ENCODE results near the gene VEZT. TPM values are rescaled to one million over a fixed set of nuclear protein-coding genes. Genes with fewer than 3 reads are reported as not detected.
A peak's percentile ranks its signal among the peaks of the same experiment; 100 is the strongest.

VEZT gene
- polyA plus RNA-seq = 10 to 100 TPM; 11.3 to 49.7 (median 18.1) TPM
- long read RNA-seq, donor 1, full-length matches to known transcripts = 6 of 73 reads
- long read RNA-seq, donor 1, partial matches to known transcripts = 67 of 73 reads
- long read RNA-seq, donor 1, other reads (novel, unspliced or antisense) = 0 of 73 reads
- long read RNA-seq, donor 2, full-length matches to known transcripts = 1 of 1 reads
- long read RNA-seq, donor 2, partial matches to known transcripts = 0 of 1 reads
- long read RNA-seq, donor 2, other reads (novel, unspliced or antisense) = 0 of 1 reads
- long read RNA-seq, donor 3, partial matches to known transcripts = 11 of 15 reads
- long read RNA-seq, donor 3, other reads (novel, unspliced or antisense) = 0 of 15 reads
- long read RNA-seq, donor 4, partial matches to known transcripts = 0 of 1 reads
- long read RNA-seq, donor 4, other reads (novel, unspliced or antisense) = 0 of 1 reads
- long read RNA-seq, donor 5, partial matches to known transcripts = 6 of 6 reads
- long read RNA-seq, donor 5, other reads (novel, unspliced or antisense) = 0 of 6 reads
- long read RNA-seq, donor 6, full-length matches to known transcripts = 3 of 31 reads
- long read RNA-seq, donor 6, partial matches to known transcripts = 28 of 31 reads
- long read RNA-seq, donor 6, other reads (novel, unspliced or antisense) = 0 of 31 reads
- long read RNA-seq, donor 7 = 0 reads
- long read RNA-seq, donor 8 = 0 reads
- long read RNA-seq, donor 9 = 0 reads
- long read RNA-seq, donor 10, full-length matches to known transcripts = 4 of 17 reads
- long read RNA-seq, donor 10, partial matches to known transcripts = 13 of 17 reads
- long read RNA-seq, donor 10, other reads (novel, unspliced or antisense) = 0 of 17 reads

- Histone ChIP-seq H3K4me1 (ENCODE audit: control insufficient read depth in 3 of 3, insufficient read depth in 2 of 3, low read depth in 1 of 3, low read length in 2 of 3) (peaks cover 0 to 9% (median 2%) of the 10 kb centered on the region in 3 donors), H3K27ac (ENCODE audit: low read depth in 1 of 3, low read length in 2 of 3) (peak within 1 kb of the TSS; percentile 88 to 97 (median 92)), H3K9me3 (ENCODE audit: control insufficient read depth in 2 of 2, insufficient read depth in 1 of 2, low read depth in 1 of 2, low read length in 1 of 2) (no peaks in the 10 kb centered on the region), H3K36me3 (ENCODE audit: control insufficient read depth in 3 of 3, insufficient read depth in 2 of 3, low read depth in 1 of 3, low read length in 3 of 3) (peaks cover 0 to 3% (median 0%) of the 10 kb centered on the region in 3 donors), H3K4me3 (ENCODE audit: low read depth in 1 of 3, low read length in 3 of 3) (peak within 1 kb of the TSS; percentile 88 to 95 (median 94)), H3K27me3 (ENCODE audit: control insufficient read depth in 3 of 3, insufficient read depth in 3 of 3, low read length in 3 of 3) (no peaks in the 10 kb centered on the region)
- DNase-seq (peak; percentile 99), FAIRE-seq (peak; percentile 79)
- 0% methylated on average over 70 to 75 of the region's 75 CpGs for WGBS, 3 donors
Measured at GRCh38 chr12:95217377-95218149, at the start of gene VEZT, which contains the start of gene FGD6. VEZT (plus strand) TSS chr12:95217807; CDS start chr12:95217851, 44 bp downstream. FGD6 (minus strand) TSS chr12:95217467; CDS start chr12:95217240, 227 bp downstream.

GRCh38 chr12:95168746-95169145, 48.9 kb upstream of the VEZT start:
- DNase-seq = no peak
- Histone ChIP-seq H3K27ac (ENCODE audit: low read depth in 1 of 3, low read length in 2 of 3) (peak overlapping the region in 1 of 3 donors; percentile 57), H3K4me1 (ENCODE audit: control insufficient read depth in 3 of 3, insufficient read depth in 2 of 3, low read depth in 1 of 3, low read length in 2 of 3) (peaks cover 0 to 20% (median 7%) of the 10 kb centered on the region in 3 donors), H3K27me3 (ENCODE audit: control insufficient read depth in 3 of 3, insufficient read depth in 3 of 3, low read length in 3 of 3) (no peaks in the 10 kb centered on the region), H3K9me3 (ENCODE audit: control insufficient read depth in 2 of 2, insufficient read depth in 1 of 2, low read depth in 1 of 2, low read length in 1 of 2) (no peaks in the 10 kb centered on the region), H3K4me3 (ENCODE audit: low read depth in 1 of 3, low read length in 3 of 3) (no peak overlapping the region), H3K36me3 (ENCODE audit: control insufficient read depth in 3 of 3, insufficient read depth in 2 of 3, low read depth in 1 of 3, low read length in 3 of 3) (peaks cover 0 to 22% (median 0%) of the 10 kb centered on the region in 3 donors)
- WGBS, 3 donors = 63 to 78% (median 65%) methylated on average over 2 of the region's 2 CpGs
- no peak for FAIRE-seq

GRCh38 chr12:95169368-95169767, 48.2 kb upstream of the VEZT start:
- FAIRE-seq (no peak), DNase-seq (peak; percentile 77 to 78)
- no peaks in the 10 kb centered on the region for H3K27me3 ChIP-seq (ENCODE audit: control insufficient read depth in 3 of 3, insufficient read depth in 3 of 3, low read length in 3 of 3)
- peaks cover 0 to 25% (median 7%) of the 10 kb centered on the region in 3 donors for H3K4me1 ChIP-seq (ENCODE audit: control insufficient read depth in 3 of 3, insufficient read depth in 2 of 3, low read depth in 1 of 3, low read length in 2 of 3)
- H3K36me3 ChIP-seq (ENCODE audit: control insufficient read depth in 3 of 3, insufficient read depth in 2 of 3, low read depth in 1 of 3, low read length in 3 of 3) = peaks cover 0 to 25% (median 0%) of the 10 kb centered on the region in 3 donors
- peak overlapping the region in 2 of 3 donors; percentile 4 to 57 for H3K27ac ChIP-seq (ENCODE audit: low read depth in 1 of 3, low read length in 2 of 3)
- no peaks in the 10 kb centered on the region for H3K9me3 ChIP-seq (ENCODE audit: control insufficient read depth in 2 of 2, insufficient read depth in 1 of 2, low read depth in 1 of 2, low read length in 1 of 2)
- no peak overlapping the region for H3K4me3 ChIP-seq (ENCODE audit: low read depth in 1 of 3, low read length in 3 of 3)
- WGBS, 3 donors = 31 to 49% (median 38%) methylated on average over 4 of the region's 4 CpGs

- H3K9me3 ChIP-seq (ENCODE audit: control insufficient read depth in 2 of 2, insufficient read depth in 1 of 2, low read depth in 1 of 2, low read length in 1 of 2) = no peaks in the 10 kb centered on the region
- peak overlapping the region in 2 of 3 donors; percentile 61 to 62 for H3K27ac ChIP-seq (ENCODE audit: low read depth in 1 of 3, low read length in 2 of 3)
- H3K27me3 ChIP-seq (ENCODE audit: control insufficient read depth in 3 of 3, insufficient read depth in 3 of 3, low read length in 3 of 3) = no peaks in the 10 kb centered on the region
- FAIRE-seq (no peak), DNase-seq (peak; percentile 43 to 54)
- H3K4me3 ChIP-seq (ENCODE audit: low read depth in 1 of 3, low read length in 3 of 3) = no peak overlapping the region
- WGBS, 3 donors = 19 to 39% (median 31%) methylated on average over 8 of the region's 8 CpGs
- peaks cover 0 to 18% (median 0%) of the 10 kb centered on the region in 3 donors for H3K36me3 ChIP-seq (ENCODE audit: control insufficient read depth in 3 of 3, insufficient read depth in 2 of 3, low read depth in 1 of 3, low read length in 3 of 3)
- H3K4me1 ChIP-seq (ENCODE audit: control insufficient read depth in 3 of 3, insufficient read depth in 2 of 3, low read depth in 1 of 3, low read length in 2 of 3) = peaks cover 0 to 22% (median 7%) of the 10 kb centered on the region in 3 donors
Measured at GRCh38 chr12:95173392-95174251, 44.0 kb upstream of the VEZT start.

- no peaks in the 10 kb centered on the region for H3K27me3 ChIP-seq (ENCODE audit: control insufficient read depth in 3 of 3, insufficient read depth in 3 of 3, low read length in 3 of 3)
- peaks cover 0 to 27% (median 3%) of the 10 kb centered on the region in 3 donors for H3K4me1 ChIP-seq (ENCODE audit: control insufficient read depth in 3 of 3, insufficient read depth in 2 of 3, low read depth in 1 of 3, low read length in 2 of 3)
- H3K27ac ChIP-seq (ENCODE audit: low read depth in 1 of 3, low read length in 2 of 3) = no peak overlapping the region
- FAIRE-seq (no peak), DNase-seq (no peak)
- no peak overlapping the region for H3K4me3 ChIP-seq (ENCODE audit: low read depth in 1 of 3, low read length in 3 of 3)
- no peaks in the 10 kb centered on the region for H3K9me3 ChIP-seq (ENCODE audit: control insufficient read depth in 2 of 2, insufficient read depth in 1 of 2, low read depth in 1 of 2, low read length in 1 of 2)
- WGBS, 3 donors = 90 to 100% (median 94%) methylated on average over 2 of the region's 2 CpGs
- peaks cover 0 to 13% (median 0%) of the 10 kb centered on the region in 3 donors for H3K36me3 ChIP-seq (ENCODE audit: control insufficient read depth in 3 of 3, insufficient read depth in 2 of 3, low read depth in 1 of 3, low read length in 3 of 3)
Measured at GRCh38 chr12:95177201-95177768, 40.3 kb upstream of the VEZT start.

GRCh38 chr12:95178136-95178535, 39.5 kb upstream of the VEZT start:
- Histone ChIP-seq H3K4me3 (ENCODE audit: low read depth in 1 of 3, low read length in 3 of 3) (no peak overlapping the region), H3K9me3 (ENCODE audit: control insufficient read depth in 2 of 2, insufficient read depth in 1 of 2, low read depth in 1 of 2, low read length in 1 of 2) (no peaks in the 10 kb centered on the region), H3K27ac (ENCODE audit: low read depth in 1 of 3, low read length in 2 of 3) (no peak overlapping the region), H3K36me3 (ENCODE audit: control insufficient read depth in 3 of 3, insufficient read depth in 2 of 3, low read depth in 1 of 3, low read length in 3 of 3) (peaks cover 0 to 18% (median 0%) of the 10 kb centered on the region in 3 donors), H3K27me3 (ENCODE audit: control insufficient read depth in 3 of 3, insufficient read depth in 3 of 3, low read length in 3 of 3) (no peaks in the 10 kb centered on the region), H3K4me1 (ENCODE audit: control insufficient read depth in 3 of 3, insufficient read depth in 2 of 3, low read depth in 1 of 3, low read length in 2 of 3) (peaks cover 0 to 22% (median 3%) of the 10 kb centered on the region in 3 donors)
- WGBS, 3 donors = 80 to 88% (median 82%) methylated on average over 4 of the region's 4 CpGs
- FAIRE-seq (no peak), DNase-seq (no peak)

GRCh38 chr12:95179011-95179410, 38.6 kb upstream of the VEZT start:
- H3K9me3 ChIP-seq (ENCODE audit: control insufficient read depth in 2 of 2, insufficient read depth in 1 of 2, low read depth in 1 of 2, low read length in 1 of 2) = no peaks in the 10 kb centered on the region
- DNase-seq (no peak), FAIRE-seq (no peak)
- peaks cover 0 to 18% (median 0%) of the 10 kb centered on the region in 3 donors for H3K36me3 ChIP-seq (ENCODE audit: control insufficient read depth in 3 of 3, insufficient read depth in 2 of 3, low read depth in 1 of 3, low read length in 3 of 3)
- 73 to 74% (median 73%) methylated on average over 5 of the region's 5 CpGs for WGBS, 3 donors
- peaks cover 0 to 13% (median 0%) of the 10 kb centered on the region in 3 donors for H3K4me1 ChIP-seq (ENCODE audit: control insufficient read depth in 3 of 3, insufficient read depth in 2 of 3, low read depth in 1 of 3, low read length in 2 of 3)
- no peaks in the 10 kb centered on the region for H3K27me3 ChIP-seq (ENCODE audit: control insufficient read depth in 3 of 3, insufficient read depth in 3 of 3, low read length in 3 of 3)
- no peak overlapping the region for H3K4me3 ChIP-seq (ENCODE audit: low read depth in 1 of 3, low read length in 3 of 3)
- H3K27ac ChIP-seq (ENCODE audit: low read depth in 1 of 3, low read length in 2 of 3) = no peak overlapping the region

Measured in small intestine (tissue), 16 donors.